NCI-H748 treated with DMSO at 0.1 percent for 48 hours (cell line): ENCODE measurements around the gene SIX5.
"Not testable (repeated sequence)": the region's sequence is repeated elsewhere in the genome, so short reads cannot be mapped to it uniquely, and the experiment has no call there.

Experiments used
- DNase-seq: peaks from one replicate; lab custom pipeline; 2025; lab: John Stamatoyannopoulos, UW

Gene SIX5

DNA sequence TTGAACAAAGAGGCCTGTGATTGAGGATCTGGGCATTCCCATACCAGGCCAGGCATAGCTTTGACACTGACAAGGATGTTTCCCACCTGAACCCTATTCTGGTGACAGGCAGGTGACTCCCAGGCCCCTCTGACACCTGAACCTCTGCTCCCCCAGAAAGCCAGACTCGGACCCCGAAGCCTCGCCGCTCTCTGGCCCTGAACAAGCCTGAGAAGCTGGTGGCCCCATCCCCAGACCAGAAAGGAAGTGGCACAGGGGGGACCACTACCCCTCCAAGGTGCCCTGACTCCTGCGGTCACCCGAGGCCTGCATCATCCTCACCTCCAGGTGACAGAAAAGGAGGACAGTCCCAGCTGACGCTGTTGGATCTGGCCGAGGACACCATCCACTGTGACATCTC, 14.7 kb downstream of the SIX5 start:
- DNase-seq: no peak

GRCh38 chr19:45753548-45753947, 15.5 kb downstream of the SIX5 start:
- no peak for DNase-seq

DNA sequence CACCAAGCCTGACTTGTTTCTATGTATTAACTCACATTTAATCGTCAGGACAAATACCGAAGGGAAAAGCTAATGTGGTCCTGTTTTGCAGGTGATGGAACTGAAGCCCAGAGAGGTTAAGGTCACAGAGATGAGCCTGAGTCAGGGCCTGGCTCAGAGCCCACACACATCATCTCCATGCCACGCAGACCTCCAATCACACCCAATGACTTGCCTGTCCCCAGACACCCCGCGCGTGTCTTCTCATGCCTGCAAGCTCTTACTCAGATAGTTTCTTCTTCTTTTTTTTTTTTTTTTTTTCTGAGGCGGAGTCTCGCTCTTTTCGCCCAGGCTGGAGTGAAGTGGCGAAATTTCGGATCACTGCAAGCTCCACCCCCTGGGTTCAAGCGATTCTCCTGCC, 16.4 kb downstream of the SIX5 start:
- DNase-seq: no peak

DNA sequence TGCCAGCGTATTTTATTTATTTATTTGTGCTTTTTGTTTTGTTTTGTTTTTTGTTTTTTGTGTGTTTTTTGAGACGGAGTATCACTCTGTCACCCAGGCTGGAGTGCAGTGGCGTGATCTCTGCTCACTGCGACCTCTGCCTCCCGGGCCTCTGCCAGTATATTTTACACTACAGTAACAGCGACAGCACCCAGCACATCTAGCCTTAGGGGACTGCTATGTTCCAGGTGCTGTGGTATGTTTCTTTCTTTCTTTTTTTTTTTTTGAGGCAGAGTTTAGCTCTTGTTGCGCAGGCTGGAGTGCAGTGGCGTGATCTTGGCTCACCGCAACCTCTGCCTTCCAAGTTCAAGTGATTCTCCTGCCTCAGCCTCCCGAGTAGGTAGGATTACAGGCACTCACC, 17.6 kb downstream of the SIX5 start:
- not testable (repeated sequence) for DNase-seq

DNA sequence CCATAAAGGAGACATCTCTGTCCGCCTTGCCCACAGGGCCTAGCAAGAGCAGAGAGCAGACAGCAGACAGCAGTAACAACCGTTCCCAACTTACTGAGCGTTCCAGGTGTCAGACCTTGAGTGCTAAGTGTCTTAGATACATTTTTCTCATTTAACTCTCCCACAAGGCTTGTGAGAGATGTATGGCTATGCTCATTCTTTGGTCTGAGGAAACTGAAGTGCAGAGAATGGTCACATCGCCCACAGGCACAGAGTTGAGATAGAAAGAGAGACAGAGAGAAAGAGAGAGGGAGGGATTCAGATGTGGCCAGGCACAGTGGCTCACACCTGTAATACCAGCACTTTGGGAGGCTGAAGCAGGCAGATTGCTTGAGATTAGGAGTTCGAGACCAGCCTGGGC, 21.5 kb downstream of the SIX5 start:
- no peak for DNase-seq

DNA sequence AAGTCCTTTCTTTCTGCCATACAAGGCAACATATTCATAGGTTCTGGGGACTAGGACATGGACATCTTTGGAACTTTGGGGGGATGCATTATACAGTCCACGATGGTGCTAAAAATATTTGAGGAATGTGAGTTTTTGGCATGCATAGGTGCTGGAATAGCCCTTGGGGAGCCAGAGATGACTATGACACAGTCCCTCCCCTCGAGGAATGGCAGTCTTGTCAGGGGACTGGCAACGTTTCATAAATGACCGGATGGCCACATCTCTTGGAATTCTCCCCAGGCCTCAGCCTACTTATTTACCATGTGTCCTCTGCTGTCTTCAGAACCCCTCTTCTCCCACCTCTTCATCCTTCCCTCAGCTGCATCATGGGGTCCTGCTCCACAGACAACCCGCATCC, 22.2 kb downstream of the SIX5 start:
- no peak for DNase-seq

DNA sequence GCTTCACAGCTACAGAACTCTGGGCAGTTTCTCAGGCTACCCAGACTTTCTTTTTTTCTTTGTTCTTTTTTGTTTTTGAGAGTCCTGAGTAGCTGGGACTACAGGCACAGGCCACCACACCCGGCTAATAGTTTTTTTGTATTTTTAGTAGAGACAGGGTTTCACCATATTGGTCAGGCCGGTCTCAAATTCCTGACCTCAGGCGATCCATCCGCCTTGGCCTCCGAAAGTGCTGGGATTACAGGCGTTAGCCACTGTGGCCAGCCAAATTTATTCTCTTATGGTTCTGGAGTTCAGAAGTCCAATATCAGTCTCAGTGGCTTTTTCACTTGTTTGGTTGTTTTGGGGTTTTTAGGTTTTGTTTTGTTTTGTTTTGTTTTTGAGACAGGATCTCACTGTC, 23.4 kb downstream of the SIX5 start:
- DNase-seq: no peak

GRCh38 chr19:45742969-45743368, 26.1 kb downstream of the SIX5 start:
- DNase-seq: no peak

GRCh38 chr19:45739498-45740439, 29.3 kb downstream of the SIX5 start:
- no peak for DNase-seq

DNA sequence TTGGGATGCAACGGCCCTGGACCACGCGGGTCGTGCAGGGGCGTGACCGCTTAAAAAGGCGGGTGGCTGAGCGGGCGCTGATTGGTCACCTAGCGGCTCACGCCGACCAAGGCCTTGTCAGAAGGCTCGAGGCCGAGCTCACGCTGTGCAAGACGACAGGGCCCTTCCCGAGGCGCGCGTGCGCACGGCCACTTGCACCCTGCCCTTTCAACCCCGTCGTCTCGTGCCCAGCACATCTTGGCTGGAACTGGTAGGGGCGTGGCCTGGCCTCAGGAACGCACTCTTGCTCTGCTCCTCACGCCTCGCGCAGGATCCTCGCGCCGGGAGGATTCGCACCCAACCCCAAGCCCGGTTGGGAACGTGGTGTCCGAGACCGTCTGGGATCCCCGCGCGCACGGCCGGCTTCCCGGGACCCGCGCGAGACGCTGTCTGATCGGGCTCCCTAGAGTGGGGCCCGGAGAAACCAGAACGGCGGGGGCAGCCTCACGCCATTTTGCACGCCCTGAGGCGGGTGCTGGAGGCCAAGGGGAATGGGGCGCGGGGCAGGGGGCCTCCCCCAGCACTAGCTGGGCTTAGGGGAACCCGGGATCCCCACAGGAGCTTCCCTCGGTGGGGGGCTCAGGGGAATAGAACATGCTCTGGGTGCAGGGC, 35.8 kb downstream of the SIX5 start, which contains the start of gene MEIOSIN:
Gene MEIOSIN, plus strand, starts transcription at position 280 of the 651 bp plus-strand sequence. CDS start 1,938 bp downstream, outside the sequence.
- no peak for DNase-seq

- DNase-seq: peak; percentile 99
Measured at GRCh38 chr19:45730368-45731288, 38.4 kb downstream of the SIX5 start, which contains the start of gene FBXO46. TSS of gene FBXO46 (minus strand) at chr19:45730896. CDS start at chr19:45713495, 17,401 bp downstream.

DNA sequence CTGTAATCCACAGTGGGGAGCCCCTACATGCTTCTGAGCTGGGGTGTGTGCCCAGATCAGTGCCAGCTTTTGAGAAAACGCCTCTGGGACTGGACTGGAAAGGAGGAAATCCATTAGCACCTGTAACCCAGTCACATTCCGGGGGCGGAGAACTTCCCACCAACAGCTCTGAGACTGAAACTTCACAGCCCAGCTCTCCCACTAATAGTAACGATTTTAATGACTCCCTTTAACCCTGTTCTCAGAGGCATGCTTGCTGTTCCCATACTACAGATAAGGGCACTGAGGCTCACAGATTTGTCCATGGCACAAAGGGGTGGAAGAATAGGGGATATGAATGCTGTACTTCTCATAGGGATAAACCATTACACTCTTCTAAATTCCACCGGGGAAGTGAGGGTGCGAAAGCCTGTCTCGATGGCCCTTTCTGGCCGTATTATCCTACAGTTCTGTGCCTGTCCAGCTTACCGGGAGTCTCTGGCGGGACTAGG, 39.2 kb downstream of the SIX5 start:
- no peak for DNase-seq

- not testable (repeated sequence) for DNase-seq
Measured at GRCh38 chr19:45728683-45729082, 40.4 kb downstream of the SIX5 start.

- not testable (repeated sequence) for DNase-seq
Measured at GRCh38 chr19:45720065-45720464, 49.0 kb downstream of the SIX5 start.

- no peak for DNase-seq
Measured at GRCh38 chr19:45717983-45718650, 50.9 kb downstream of the SIX5 start.

GRCh38 chr19:45717131-45717982, 51.7 kb downstream of the SIX5 start:
- DNase-seq: peak; percentile 99

DNA sequence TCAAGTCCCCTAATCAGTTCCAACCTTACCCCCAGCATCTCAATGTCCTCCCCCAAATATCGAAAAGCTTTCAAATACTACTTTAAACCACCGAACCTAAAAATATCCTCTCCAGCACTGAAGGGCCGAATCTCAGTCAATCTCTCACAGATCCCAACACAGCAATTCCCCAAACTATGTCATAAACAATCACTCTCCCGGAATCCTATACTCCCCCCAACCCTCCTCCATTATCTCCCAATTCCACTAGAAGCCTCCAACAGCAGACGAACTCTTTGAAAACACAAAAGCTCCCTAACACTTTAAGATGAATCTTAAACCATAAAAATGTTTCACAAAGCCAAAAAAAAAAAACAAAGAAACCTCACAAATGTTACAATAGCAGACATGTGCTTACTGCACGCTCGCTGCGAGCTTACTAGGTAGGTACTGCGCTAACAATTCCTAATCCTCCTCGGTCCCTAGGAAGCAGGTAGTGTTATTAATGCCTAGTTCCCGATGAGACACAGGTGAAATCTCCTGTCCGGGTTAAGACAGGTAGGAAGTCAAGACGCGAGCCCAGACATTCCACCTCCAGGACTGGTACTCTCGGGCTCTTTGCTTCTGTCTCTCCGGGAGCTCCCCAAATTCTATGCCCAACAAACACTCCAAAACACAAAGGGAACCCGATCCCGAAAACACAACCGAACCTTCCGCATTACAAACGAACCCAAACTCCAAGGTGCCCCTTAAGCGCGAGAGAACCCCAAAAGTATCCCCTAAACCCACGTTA, 52.5 kb downstream of the SIX5 start:
- DNase-seq: peak; percentile 27

GRCh38 chr19:45715139-45715538, 53.9 kb downstream of the SIX5 start:
- no peak for DNase-seq
